HEK293 (cell line): ENCODE results near the gene ZNF692.

Experiments
- CTCF ChIA-PET: fragments of 350-600 bp; formaldehyde crosslinking; extraction: SDS; loops from one replicate; lab custom pipeline; 2021; ENCODE audit warnings: antibody characterized with exemption; lab: Yijun Ruan, JAX
- POLR2A ChIA-PET: fragments of 300-600 bp; formaldehyde crosslinking; extraction: SDS; loops from one replicate; lab custom pipeline; 2020; ENCODE audit warnings: antibody characterized with exemption, inconsistent platforms; lab: Yijun Ruan, JAX
- H3K27ac ChIP-seq: fragments of 200-500 bp; sonication (Bioruptor generic); 2 replicates; pipeline ENCODE4 v1.5.1; 2014; ENCODE audit warnings: low read depth, low read length, control low read depth, inconsistent platforms; ENCODE audit errors: extremely low read depth
- H3K36me3 ChIP-seq, 2 experiments: fragments of 200-500 bp in 1 of 2; sonication (Bioruptor generic) in 1 of 2; 1 replicate in 1 of 2; 2 replicates in 1 of 2; pipeline ENCODE4 v1.5.1; 2014 to 2017; ENCODE audit warnings: inconsistent platforms in 2 of 2, low read length in 2 of 2; ENCODE audit not compliant: control insufficient read depth in 2 of 2, insufficient read depth in 1 of 2
- H3K4me1 ChIP-seq: fragments of 200-500 bp; sonication (Bioruptor generic); 2 replicates; pipeline ENCODE4 v1.5.1; 2014; ENCODE audit warnings: mild to moderate bottlenecking, low read length, inconsistent platforms; ENCODE audit not compliant: control insufficient read depth, insufficient read depth
- H3K4me3 ChIP-seq: 2 replicates; pipeline ENCODE4 v1.5.1; 2011; ENCODE audit warnings: low read depth, mild to moderate bottlenecking, control low read depth, low read length, moderate library complexity
- H3K9me3 ChIP-seq: fragments of 200-500 bp; sonication (Bioruptor generic); 2 replicates; pipeline ENCODE4 v1.5.1; 2014; ENCODE audit warnings: low read depth, low read length, inconsistent platforms; ENCODE audit not compliant: control insufficient read depth, insufficient read depth
- MEIS1 ChIP-seq: sonication (generic); formaldehyde crosslinking; IDR thresholded peaks from 2 replicates; pipeline ENCODE4 v1.8.1; 2022; ENCODE audit warnings: missing genetic modification reagents, mild to moderate bottlenecking, borderline replicate concordance
- REPIN1 ChIP-seq: fragments of 450-650 bp; formaldehyde crosslinking; IDR thresholded peaks from 2 replicates; pipeline ENCODE4 v1.5.1; 2017; ENCODE audit warnings: missing biosample characterization, missing genetic modification characterization, low read depth
- SCRT2 ChIP-seq: fragments of 450-650 bp; formaldehyde crosslinking; IDR thresholded peaks from 2 replicates; pipeline ENCODE4 v1.5.1; 2016; ENCODE audit warnings: missing biosample characterization, missing genetic modification characterization
- SP2 ChIP-seq: fragments of 450-650 bp; formaldehyde crosslinking; IDR thresholded peaks from 2 replicates; pipeline ENCODE4 v1.5.1; 2016; ENCODE audit warnings: missing biosample characterization, missing genetic modification characterization
- ZNF114 ChIP-seq: fragments of 450-650 bp; formaldehyde crosslinking; IDR thresholded peaks from 2 replicates; pipeline ENCODE4 v1.5.0; 2017; ENCODE audit warnings: missing biosample characterization, missing genetic modification characterization
- ZNF2 ChIP-seq: fragments of 450-650 bp; formaldehyde crosslinking; IDR thresholded peaks from 2 replicates; pipeline ENCODE4 v1.5.1; 2016; ENCODE audit warnings: missing biosample characterization, missing genetic modification characterization
- ZNF311 ChIP-seq: fragments of 450-650 bp; formaldehyde crosslinking; IDR thresholded peaks from 2 replicates; pipeline ENCODE4 v1.5.1; 2017; ENCODE audit warnings: missing biosample characterization, missing genetic modification characterization, borderline replicate concordance
- ZNF48 ChIP-seq: fragments of 450-650 bp; formaldehyde crosslinking; IDR thresholded peaks from 2 replicates; pipeline ENCODE4 v1.5.1; 2016; ENCODE audit warnings: missing biosample characterization, missing genetic modification characterization
- ZNF501 ChIP-seq: fragments of 450-650 bp; formaldehyde crosslinking; IDR thresholded peaks from 2 replicates; pipeline ENCODE4 v1.5.1; 2016; ENCODE audit warnings: missing biosample characterization, missing genetic modification characterization
- ZNF558 ChIP-seq: fragments of 450-650 bp; formaldehyde crosslinking; IDR thresholded peaks from 2 replicates; pipeline ENCODE4 v1.5.1; 2016; ENCODE audit warnings: missing biosample characterization, missing genetic modification characterization
- ZNF585B ChIP-seq: fragments of 450-650 bp; formaldehyde crosslinking; IDR thresholded peaks from 2 replicates; pipeline ENCODE4 v1.5.1; 2016; ENCODE audit warnings: missing biosample characterization, missing genetic modification characterization
- ZSCAN23 ChIP-seq: fragments of 450-650 bp; formaldehyde crosslinking; IDR thresholded peaks from 2 replicates; pipeline ENCODE4 v1.5.1; 2016; ENCODE audit warnings: missing biosample characterization, missing genetic modification characterization
- TF ChIP-seq, protein P1 (sequence below): fragments of 450-650 bp; formaldehyde crosslinking; IDR thresholded peaks from 2 replicates; pipeline ENCODE4 v1.5.1; 2016; ENCODE audit warnings: missing biosample characterization, missing genetic modification characterization
- TF ChIP-seq, protein P2 (sequence below): fragments of 450-650 bp; formaldehyde crosslinking; optimal IDR thresholded peaks from 2 replicates; pipeline ENCODE3; 2016; ENCODE audit warnings: missing biosample characterization, mild to moderate bottlenecking, missing genetic modification characterization
- TF ChIP-seq, protein P3 (sequence below): fragments of 450-650 bp; formaldehyde crosslinking; conservative IDR thresholded peaks from 2 replicates; pipeline ENCODE4 v1.5.1; 2016; ENCODE audit warnings: low read depth, missing biosample characterization, missing genetic modification characterization
- TF ChIP-seq, protein P4 (sequence below): fragments of 450-650 bp; formaldehyde crosslinking; IDR thresholded peaks from 2 replicates; pipeline ENCODE4 v1.5.0; 2017; ENCODE audit warnings: missing biosample characterization, missing genetic modification characterization, borderline replicate concordance
- TF ChIP-seq, protein P5 (sequence below): fragments of 450-650 bp; formaldehyde crosslinking; IDR thresholded peaks from 2 replicates; pipeline ENCODE4 v1.5.1; 2016; ENCODE audit warnings: missing biosample characterization, missing genetic modification characterization

The ZNF692 gene

DNA sequence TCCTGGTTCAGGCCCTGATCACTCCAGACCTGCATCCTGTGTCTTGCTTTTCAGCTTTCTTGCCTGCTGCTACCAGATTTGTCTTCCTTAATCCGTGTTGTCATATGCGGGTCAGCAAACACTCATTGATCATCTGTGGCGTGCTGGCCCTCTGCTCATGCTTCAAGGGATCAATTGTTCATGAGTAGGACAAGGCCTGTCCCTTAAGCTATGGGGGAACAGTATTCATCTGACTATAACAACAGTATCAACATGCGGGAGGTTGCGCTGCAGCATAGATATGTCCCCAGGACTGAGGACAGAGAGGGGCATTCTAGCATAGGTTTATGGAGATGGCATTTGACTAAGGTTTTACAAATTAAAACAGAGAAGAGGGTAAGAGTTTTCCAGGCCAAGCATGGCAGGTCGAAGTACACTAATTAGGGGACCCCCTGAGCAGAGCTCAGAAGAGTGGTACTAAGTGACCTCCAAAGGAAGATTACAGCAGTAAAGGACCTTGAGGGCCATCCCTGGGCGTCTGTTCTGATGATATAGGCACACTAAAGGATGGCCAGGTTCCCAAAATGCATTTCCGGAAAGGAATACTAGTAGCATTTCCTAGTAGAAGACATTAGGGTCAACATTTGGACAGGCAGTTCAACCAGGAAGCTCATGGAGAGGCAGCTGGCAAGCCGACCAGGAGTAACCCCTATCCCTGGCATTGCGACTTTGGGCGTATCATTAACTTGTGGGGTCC lies 21.7 kb downstream of the ZNF692 start:
- Histone ChIP-seq H3K36me3 (peaks cover 0 to 2% of the 10 kb centered on the region in 2 experiments; a peak in 1 of 3 replicates), H3K4me3 (peak overlapping the region; percentile 36), H3K27ac (no peak overlapping the region)
- CTCF ChIA-PET: no interaction called here
- TF ChIP-seq ZNF501 (tag by site-specific recombination) (no peak), MEIS1 (CRISPR knock-in tag) (no peak), ZSCAN23 (no peak), SP2 (tag by site-specific recombination) (no peak), ZNF311 (tag by site-specific recombination) (no peak), REPIN1 (tag by site-specific recombination) (no peak)
- TF ChIP-seq, protein P1, sequence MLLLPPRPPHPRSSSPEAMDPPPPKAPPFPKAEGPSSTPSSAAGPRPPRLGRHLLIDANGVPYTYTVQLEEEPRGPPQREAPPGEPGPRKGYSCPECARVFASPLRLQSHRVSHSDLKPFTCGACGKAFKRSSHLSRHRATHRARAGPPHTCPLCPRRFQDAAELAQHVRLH: no peak
- TF ChIP-seq, protein P2, sequence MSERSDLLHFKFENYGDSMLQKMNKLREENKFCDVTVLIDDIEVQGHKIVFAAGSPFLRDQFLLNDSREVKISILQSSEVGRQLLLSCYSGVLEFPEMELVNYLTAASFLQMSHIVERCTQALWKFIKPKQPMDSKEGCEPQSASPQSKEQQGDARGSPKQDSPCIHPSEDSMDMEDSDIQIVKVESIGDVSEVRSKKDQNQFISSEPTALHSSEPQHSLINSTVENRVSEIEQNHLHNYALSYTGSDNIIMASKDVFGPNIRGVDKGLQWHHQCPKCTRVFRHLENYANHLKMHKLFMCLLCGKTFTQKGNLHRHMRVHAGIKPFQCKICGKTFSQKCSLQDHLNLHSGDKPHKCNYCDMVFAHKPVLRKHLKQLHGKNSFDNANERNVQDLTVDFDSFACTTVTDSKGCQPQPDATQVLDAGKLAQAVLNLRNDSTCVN (tag by site-specific recombination): no peak
- TF ChIP-seq, protein P3, sequence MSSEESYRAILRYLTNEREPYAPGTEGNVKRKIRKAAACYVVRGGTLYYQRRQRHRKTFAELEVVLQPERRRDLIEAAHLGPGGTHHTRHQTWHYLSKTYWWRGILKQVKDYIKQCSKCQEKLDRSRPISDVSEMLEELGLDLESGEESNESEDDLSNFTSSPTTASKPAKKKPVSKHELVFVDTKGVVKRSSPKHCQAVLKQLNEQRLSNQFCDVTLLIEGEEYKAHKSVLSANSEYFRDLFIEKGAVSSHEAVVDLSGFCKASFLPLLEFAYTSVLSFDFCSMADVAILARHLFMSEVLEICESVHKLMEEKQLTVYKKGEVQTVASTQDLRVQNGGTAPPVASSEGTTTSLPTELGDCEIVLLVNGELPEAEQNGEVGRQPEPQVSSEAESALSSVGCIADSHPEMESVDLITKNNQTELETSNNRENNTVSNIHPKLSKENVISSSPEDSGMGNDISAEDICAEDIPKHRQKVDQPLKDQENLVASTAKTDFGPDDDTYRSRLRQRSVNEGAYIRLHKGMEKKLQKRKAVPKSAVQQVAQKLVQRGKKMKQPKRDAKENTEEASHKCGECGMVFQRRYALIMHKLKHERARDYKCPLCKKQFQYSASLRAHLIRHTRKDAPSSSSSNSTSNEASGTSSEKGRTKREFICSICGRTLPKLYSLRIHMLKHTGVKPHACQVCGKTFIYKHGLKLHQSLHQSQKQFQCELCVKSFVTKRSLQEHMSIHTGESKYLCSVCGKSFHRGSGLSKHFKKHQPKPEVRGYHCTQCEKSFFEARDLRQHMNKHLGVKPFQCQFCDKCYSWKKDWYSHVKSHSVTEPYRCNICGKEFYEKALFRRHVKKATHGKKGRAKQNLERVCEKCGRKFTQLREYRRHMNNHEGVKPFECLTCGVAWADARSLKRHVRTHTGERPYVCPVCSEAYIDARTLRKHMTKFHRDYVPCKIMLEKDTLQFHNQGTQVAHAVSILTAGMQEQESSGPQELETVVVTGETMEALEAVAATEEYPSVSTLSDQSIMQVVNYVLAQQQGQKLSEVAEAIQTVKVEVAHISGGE: no peak
- TF ChIP-seq, protein P4, sequence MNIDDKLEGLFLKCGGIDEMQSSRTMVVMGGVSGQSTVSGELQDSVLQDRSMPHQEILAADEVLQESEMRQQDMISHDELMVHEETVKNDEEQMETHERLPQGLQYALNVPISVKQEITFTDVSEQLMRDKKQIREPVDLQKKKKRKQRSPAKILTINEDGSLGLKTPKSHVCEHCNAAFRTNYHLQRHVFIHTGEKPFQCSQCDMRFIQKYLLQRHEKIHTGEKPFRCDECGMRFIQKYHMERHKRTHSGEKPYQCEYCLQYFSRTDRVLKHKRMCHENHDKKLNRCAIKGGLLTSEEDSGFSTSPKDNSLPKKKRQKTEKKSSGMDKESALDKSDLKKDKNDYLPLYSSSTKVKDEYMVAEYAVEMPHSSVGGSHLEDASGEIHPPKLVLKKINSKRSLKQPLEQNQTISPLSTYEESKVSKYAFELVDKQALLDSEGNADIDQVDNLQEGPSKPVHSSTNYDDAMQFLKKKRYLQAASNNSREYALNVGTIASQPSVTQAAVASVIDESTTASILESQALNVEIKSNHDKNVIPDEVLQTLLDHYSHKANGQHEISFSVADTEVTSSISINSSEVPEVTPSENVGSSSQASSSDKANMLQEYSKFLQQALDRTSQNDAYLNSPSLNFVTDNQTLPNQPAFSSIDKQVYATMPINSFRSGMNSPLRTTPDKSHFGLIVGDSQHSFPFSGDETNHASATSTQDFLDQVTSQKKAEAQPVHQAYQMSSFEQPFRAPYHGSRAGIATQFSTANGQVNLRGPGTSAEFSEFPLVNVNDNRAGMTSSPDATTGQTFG: no peak
- TF ChIP-seq, all 188 proteins: peak for 0
- POLR2A ChIA-PET: interaction anchor here (0.8 to 2.4 kb wide), 6 partner anchors 11 to 69 kb away, joined by 3 to 19 read pairs (median 4); partner anchors contain the start of genes PGBD2, SH3BP5L and ZNF692
- Histone ChIP-seq H3K9me3 (no peaks in the 10 kb centered on the region), H3K4me1 (no peaks in the 10 kb centered on the region)

DNA sequence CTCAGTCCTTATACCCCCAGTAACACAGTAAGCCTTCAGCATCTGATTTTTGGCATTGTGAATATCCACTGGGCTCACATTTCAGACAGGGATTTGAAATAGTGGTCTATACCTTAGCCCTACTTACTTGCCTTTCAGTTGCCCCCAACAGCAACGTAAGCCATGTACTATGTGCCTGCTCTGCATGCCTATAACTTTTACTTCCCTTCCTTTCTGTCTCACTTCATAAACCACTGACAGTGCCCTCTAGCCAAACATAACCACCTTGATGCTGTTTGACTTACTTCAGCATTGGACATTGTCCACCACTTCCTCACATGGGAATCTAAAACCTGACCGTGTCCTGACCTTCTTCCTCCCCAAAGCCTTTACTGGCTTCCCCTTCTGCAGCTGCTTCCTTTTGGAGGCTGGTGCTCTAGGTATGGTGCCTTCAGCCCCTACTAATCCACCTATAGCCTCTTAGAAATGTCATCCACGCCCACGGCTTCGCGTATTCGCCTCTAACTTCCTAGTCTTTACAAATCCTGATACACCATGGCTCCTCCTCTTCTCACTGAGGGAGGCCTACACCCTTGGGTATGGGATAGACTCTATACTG lies 24.4 kb downstream of the ZNF692 start:
- CTCF ChIA-PET: no interaction called here
- H3K4me1 ChIP-seq: no peaks in the 10 kb centered on the region
- H3K4me3 ChIP-seq: no peak overlapping the region
- no peaks in the 10 kb centered on the region for H3K36me3 ChIP-seq
- TF ChIP-seq ZNF2 (tag by site-specific recombination) (no peak), ZNF585B (no peak), ZNF558 (tag by site-specific recombination) (no peak), ZNF114 (tag by site-specific recombination) (no peak), ZNF48 (no peak), SCRT2 (tag by site-specific recombination) (no peak)
- TF ChIP-seq, protein P5, sequence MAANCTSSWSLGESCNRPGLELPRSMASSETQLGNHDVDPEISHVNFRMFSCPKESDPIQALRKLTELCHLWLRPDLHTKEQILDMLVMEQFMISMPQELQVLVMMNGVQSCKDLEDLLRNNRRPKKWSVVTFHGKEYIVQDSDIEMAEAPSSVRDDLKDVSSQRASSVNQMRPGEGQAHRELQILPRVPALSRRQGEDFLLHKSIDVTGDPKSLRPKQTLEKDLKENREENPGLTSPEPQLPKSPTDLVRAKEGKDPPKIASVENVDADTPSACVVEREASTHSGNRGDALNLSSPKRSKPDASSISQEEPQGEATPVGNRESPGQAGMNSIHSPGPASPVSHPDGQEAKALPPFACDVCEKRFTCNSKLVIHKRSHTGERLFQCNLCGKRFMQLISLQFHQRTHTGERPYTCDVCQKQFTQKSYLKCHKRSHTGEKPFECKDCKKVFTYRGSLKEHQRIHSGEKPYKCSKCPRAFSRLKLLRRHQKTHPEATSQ (tag by site-specific recombination): no peak
- TF ChIP-seq, protein P1: no peak
- POLR2A ChIA-PET: no interaction called here
- H3K27ac ChIP-seq: no peak overlapping the region
- no peaks in the 10 kb centered on the region for H3K9me3 ChIP-seq
